GM23248 (cell line): Measurements from ENCODE around the gene GET3. TPM values are rescaled to one million over a fixed set of nuclear protein-coding genes. Genes with fewer than 3 reads are reported as not detected.

ENCODE experiments used
- DNase-seq: peaks from one replicate; pipeline ENCODE4 v3.0.0-alpha.2; 2015
- H2AFZ ChIP-seq: fragments of 200-600 bp; sonication (generic); 2 replicates; pipeline ENCODE4 v1.6.1; 2016; ENCODE audit warnings: antibody characterized with exemption
- H3F3A ChIP-seq: fragments of 200-600 bp; sonication (generic); 2 replicates; pipeline ENCODE4 v1.6.1; 2016; ENCODE audit warnings: mild to moderate bottlenecking, antibody characterized with exemption, mixed run types; ENCODE audit not compliant: insufficient read depth
- H3K27ac ChIP-seq: fragments of 200-600 bp; sonication (generic); 2 replicates; pipeline ENCODE4 v1.5.1; 2016; ENCODE audit warnings: mild to moderate bottlenecking
- H3K27me3 ChIP-seq: fragments of 200-600 bp; sonication (generic); replicated peaks from 2 replicates; pipeline ENCODE4 v1.6.1; 2016; ENCODE audit warnings: mild to moderate bottlenecking; ENCODE audit not compliant: insufficient read depth
- H3K36me3 ChIP-seq: fragments of 200-600 bp; sonication (generic); 2 replicates; pipeline ENCODE4 v1.6.1; 2016; ENCODE audit warnings: low read depth, mild to moderate bottlenecking
- H3K4me1 ChIP-seq: fragments of 200-600 bp; sonication (generic); 2 replicates; pipeline ENCODE4 v1.6.1; 2016; ENCODE audit warnings: mild to moderate bottlenecking; ENCODE audit not compliant: insufficient read depth
- H3K4me2 ChIP-seq: fragments of 200-600 bp; sonication (generic); one replicate; pipeline ENCODE4 v1.6.1; 2016; ENCODE audit warnings: mild to moderate bottlenecking; ENCODE audit not compliant: unreplicated experiment
- H3K4me3 ChIP-seq: fragments of 200-600 bp; sonication (generic); 2 replicates; pipeline ENCODE4 v1.5.1; 2016; ENCODE audit warnings: mild to moderate bottlenecking
- H3K79me2 ChIP-seq: fragments of 200-600 bp; sonication (generic); 2 replicates; pipeline ENCODE4 v1.6.1; 2016; ENCODE audit warnings: mild to moderate bottlenecking; ENCODE audit not compliant: insufficient read depth
- H3K9ac ChIP-seq: fragments of 200-600 bp; sonication (generic); 2 replicates; pipeline ENCODE4 v1.6.1; 2016; ENCODE audit warnings: mild to moderate bottlenecking
- H3K9me2 ChIP-seq: fragments of 200-600 bp; sonication (generic); 2 replicates; pipeline ENCODE4 v1.6.1; 2016; ENCODE audit warnings: mixed run types, mild to moderate bottlenecking, moderate library complexity; ENCODE audit not compliant: insufficient read depth
- H3K9me3 ChIP-seq: fragments of 200-600 bp; sonication (generic); one replicate; pipeline ENCODE4 v1.6.1; 2017; ENCODE audit warnings: low read depth
- H4K20me1 ChIP-seq: fragments of 200-600 bp; sonication (generic); 2 replicates; pipeline ENCODE4 v1.6.0; 2016; ENCODE audit not compliant: insufficient read depth
- EZH2 ChIP-seq: fragments of 200-600 bp; sonication (generic); IDR thresholded peaks from 2 replicates; pipeline ENCODE4 v1.6.1; 2018; ENCODE audit warnings: antibody characterized with exemption, mild to moderate bottlenecking; ENCODE audit not compliant: insufficient read depth, poor library complexity, severe bottlenecking
- EZH2phosphoT487 ChIP-seq: fragments of 200-600 bp; sonication (generic); IDR thresholded peaks from 2 replicates; pipeline ENCODE4 v1.6.1; 2018; ENCODE audit warnings: antibody characterized with exemption, moderate library complexity, mild to moderate bottlenecking, low read depth; ENCODE audit not compliant: insufficient read depth
- WGBS, 2 experiments: methylation state at CpG; one replicate each; pipeline ENCODE4 v1.1.6; 2015 to 2017; ENCODE audit warnings: low lambda C conversion rate in 2 of 2, low coverage in 1 of 2; ENCODE audit errors: missing lambda C conversion rate in 2 of 2; 5-methylcytosine and 5-hydroxymethylcytosine counted together
- in situ Hi-C: fragments of 300-500 bp; cut with MboI; formaldehyde crosslinking; loops from 2 replicates; pipeline ENCODE4 v1.15.0; 2020
- polyA plus RNA-seq: library from polyadenylated mRNA; unstranded; fragments of >200 nt; fragmentation: Nextera tagmentation; extraction: Ambion mirVana; gene quantifications from 2 replicates; pipeline ENCODE4 v1.2.1, GENCODE V29; 2016
- total RNA-seq: library from RNA; depleted of rRNA; stranded (reverse); fragments of >200 nt; shearing (Covaris generic); gene quantifications from 2 replicates; pipeline ENCODE4 v1.2.3, GENCODE V29; 2014

The GET3 gene
- total and polyA plus RNA-seq, 2 experiments from 2014 or later, result 106 to 110 TPM

DNA sequence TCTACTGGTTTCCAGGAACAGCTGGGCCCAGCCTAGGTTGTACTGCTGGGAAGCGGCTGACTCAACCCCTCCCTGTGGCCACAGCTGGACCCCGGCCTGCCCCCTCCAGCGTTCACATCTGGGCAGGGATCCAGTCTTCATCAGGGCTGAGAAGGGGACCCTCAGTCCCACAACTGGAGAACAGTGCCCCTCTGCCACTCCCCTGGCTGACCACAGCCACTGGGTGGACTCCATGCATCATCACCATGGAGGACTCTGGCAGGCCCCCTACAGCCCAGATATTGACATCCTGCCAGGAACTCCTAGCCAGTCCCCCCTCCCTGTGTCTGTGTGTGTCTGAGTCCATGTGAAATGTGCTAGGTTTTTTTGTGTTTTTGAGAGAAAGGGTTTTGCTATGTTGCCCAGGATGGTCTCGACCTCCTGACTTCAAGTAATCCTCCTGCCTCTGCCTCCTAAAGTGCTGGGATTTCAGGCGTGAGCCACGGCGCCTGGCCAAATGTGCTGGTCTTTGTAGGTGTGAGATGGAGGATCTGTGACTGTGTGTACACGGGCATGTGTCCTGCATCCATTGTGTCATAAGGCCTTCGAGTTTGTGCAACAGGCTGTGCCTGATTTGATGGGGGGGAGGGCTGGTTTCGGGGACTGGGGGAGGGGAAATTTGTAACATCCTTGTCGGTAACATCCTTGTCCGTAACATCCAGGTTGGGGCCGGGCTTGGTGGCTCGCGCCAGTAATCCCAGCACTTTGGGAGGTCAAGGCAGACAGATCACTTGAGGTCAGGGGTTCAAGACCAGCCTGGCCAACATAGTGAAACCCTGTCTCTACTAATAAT, 42.1 kb downstream of the GET3 start:
- Histone ChIP-seq H3K4me2 (peak overlapping the region; percentile 94), H3K79me2 (no peaks in the 10 kb centered on the region), H2AFZ (peak overlapping the region; percentile 81), H3K4me1 (peaks cover 21% of the 10 kb centered on the region), H3K36me3 (no peaks in the 10 kb centered on the region), H3K4me3 (peak overlapping the region; percentile 77), H3K9me2 (no peaks in the 10 kb centered on the region), H3K9me3 (no peaks in the 10 kb centered on the region), H3K9ac (peak overlapping the region; percentile 89), H3F3A (peaks cover 35% of the 10 kb centered on the region), H3K27me3 (no peaks in the 10 kb centered on the region), H4K20me1 (no peaks in the 10 kb centered on the region), H3K27ac (peak overlapping the region; percentile 96)
- WGBS, 2 experiments, result 37 to 38% methylated on average over 15 of the region's 15 CpGs
- TF ChIP-seq EZH2, result no peak
- TF ChIP-seq EZH2phosphoT487, result no peak
- DNase-seq, result peak; percentile 88
- in situ Hi-C loops, result no loop called here

- no peaks in the 10 kb centered on the region for H3K27me3 ChIP-seq
- 4 to 5% methylated on average over 12 of the region's 12 CpGs for WGBS, 2 experiments
- peak overlapping the region; percentile 45 for H3K4me2 ChIP-seq
- in situ Hi-C loops, result no loop called here
- DNase-seq, result no peak
- H3F3A ChIP-seq, result peaks cover 43% of the 10 kb centered on the region
- H3K9me3 ChIP-seq, result no peaks in the 10 kb centered on the region
- no peaks in the 10 kb centered on the region for H4K20me1 ChIP-seq
- peaks cover 21% of the 10 kb centered on the region for H3K4me1 ChIP-seq
- H3K9me2 ChIP-seq, result no peaks in the 10 kb centered on the region
- peak overlapping the region; percentile 64 for H3K4me3 ChIP-seq
- peak overlapping the region; percentile 79 for H3K9ac ChIP-seq
- H3K79me2 ChIP-seq, result no peaks in the 10 kb centered on the region
- H3K36me3 ChIP-seq, result no peaks in the 10 kb centered on the region
- H3K27ac ChIP-seq, result peak overlapping the region; percentile 73
- TF ChIP-seq EZH2, result no peak
- TF ChIP-seq EZH2phosphoT487, result no peak
- H2AFZ ChIP-seq, result no peak overlapping the region
Measured at GRCh38 chr19:12782174-12782423, 44.8 kb downstream of the GET3 start.

DNA sequence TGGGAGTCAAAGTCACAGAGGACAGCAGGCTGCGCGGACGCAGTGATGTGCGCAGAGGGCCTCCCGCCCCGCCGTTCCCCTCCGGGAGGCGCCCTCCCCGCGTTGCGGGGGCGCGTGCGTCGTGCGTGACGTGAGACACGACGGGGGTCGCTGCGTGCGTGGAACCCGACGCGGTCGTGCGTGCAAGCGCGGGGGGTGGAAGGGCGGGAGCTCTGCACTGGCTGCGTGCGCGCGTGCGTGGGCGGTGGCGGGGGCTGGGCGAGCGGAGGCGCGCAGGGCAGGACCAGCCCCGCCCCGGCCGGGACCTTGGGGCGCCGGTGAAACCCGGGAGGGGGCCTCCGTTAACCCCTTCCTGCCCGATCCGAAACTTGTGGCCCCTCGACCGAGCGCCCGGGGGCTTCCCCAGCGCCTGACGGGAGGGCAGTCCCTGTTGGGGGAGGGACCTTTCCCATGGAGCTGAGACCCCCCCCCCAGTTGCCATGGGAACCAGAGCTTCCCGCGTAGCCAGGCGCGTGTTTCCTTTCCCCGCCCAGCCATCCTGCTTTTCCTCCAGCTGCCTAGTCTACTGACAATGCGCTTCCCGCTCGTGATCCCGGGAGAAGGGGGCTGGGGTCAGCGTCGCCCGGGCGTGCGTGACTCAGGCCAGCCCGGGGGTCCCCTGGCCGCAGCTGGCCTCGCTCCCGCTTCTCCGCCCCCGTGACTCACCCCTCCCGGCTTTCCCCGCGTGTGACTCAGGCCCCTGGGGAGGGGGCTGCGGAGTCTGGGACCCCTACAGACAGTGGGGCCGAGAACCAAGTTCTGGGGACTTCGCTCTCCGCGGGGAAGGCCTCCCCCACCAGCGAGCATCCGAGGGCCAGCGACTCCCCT, 45.4 kb downstream of the GET3 start:
- Histone ChIP-seq H3K79me2 (no peaks in the 10 kb centered on the region), H3K4me2 (peak overlapping the region; percentile 45), H3K9me3 (no peaks in the 10 kb centered on the region), H3K4me1 (peaks cover 21% of the 10 kb centered on the region), H3K4me3 (peak overlapping the region; percentile 64), H3K27ac (peak overlapping the region; percentile 73), H2AFZ (no peak overlapping the region), H3F3A (peaks cover 43% of the 10 kb centered on the region), H3K36me3 (no peaks in the 10 kb centered on the region), H3K9ac (peak overlapping the region; percentile 79), H4K20me1 (no peaks in the 10 kb centered on the region), H3K27me3 (no peaks in the 10 kb centered on the region), H3K9me2 (no peaks in the 10 kb centered on the region)
- DNase-seq, result peak; percentile 84
- in situ Hi-C loops, result no loop called here
- TF ChIP-seq EZH2 (no peak), EZH2phosphoT487 (no peak)
- WGBS, 2 experiments, result 0 to 2% methylated on average over 21 to 81 of the region's 88 CpGs

DNA sequence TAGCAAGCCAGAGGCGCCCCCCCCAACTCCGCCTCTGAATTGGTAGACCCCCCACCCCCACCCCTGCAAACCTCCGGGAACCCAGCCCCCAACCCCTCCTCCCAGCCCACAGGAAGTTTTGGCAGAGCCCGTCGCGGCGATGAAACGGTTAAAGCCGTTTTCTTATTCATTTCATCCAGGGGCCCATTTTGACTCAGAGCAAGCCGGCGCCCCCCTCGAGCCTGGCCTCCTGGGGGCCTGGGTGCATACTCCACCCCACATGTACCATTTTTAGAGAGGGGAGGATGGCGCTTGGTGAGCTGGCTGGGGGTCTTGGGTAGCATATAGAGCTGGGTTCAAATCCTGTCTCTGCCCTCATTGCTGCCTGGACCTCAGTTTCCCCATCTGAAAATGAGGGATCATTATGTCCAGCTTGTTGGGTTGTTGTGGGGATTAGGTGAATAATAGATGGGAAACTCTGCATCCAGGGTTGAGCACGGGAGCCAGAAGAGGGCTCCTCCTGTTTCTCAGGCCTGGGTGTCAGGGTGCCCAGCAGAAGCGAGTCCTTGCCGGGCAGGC, 46.1 kb downstream of the GET3 start:
- Histone ChIP-seq H3K4me3 (peak overlapping the region; percentile 64), H3K79me2 (no peaks in the 10 kb centered on the region), H4K20me1 (no peaks in the 10 kb centered on the region), H3K27ac (peak overlapping the region; percentile 73), H3F3A (peaks cover 50% of the 10 kb centered on the region), H3K27me3 (no peaks in the 10 kb centered on the region), H2AFZ (no peak overlapping the region), H3K9me2 (no peaks in the 10 kb centered on the region), H3K4me1 (peaks cover 27% of the 10 kb centered on the region), H3K36me3 (no peaks in the 10 kb centered on the region), H3K9me3 (no peaks in the 10 kb centered on the region), H3K4me2 (peak overlapping the region; percentile 45), H3K9ac (peak overlapping the region; percentile 79)
- TF ChIP-seq EZH2phosphoT487 (no peak), EZH2 (no peak)
- DNase-seq, result peak; percentile 42
- WGBS, 2 experiments, result 9 to 10% methylated on average over 14 to 15 of the region's 16 CpGs
- in situ Hi-C loops, result no loop called here
